ENCODE measurements around the gene MAP2. TPM values are rescaled to one million over a fixed set of nuclear protein-coding genes. Genes with fewer than 3 reads are reported as not detected.

Gene MAP2
- total and polyA plus RNA-seq, 2 of the 8 experiments (the other 6 are each of a cell fraction or from before 2014, with no cell fraction given): 5.9 to 9.4 TPM

DNA sequence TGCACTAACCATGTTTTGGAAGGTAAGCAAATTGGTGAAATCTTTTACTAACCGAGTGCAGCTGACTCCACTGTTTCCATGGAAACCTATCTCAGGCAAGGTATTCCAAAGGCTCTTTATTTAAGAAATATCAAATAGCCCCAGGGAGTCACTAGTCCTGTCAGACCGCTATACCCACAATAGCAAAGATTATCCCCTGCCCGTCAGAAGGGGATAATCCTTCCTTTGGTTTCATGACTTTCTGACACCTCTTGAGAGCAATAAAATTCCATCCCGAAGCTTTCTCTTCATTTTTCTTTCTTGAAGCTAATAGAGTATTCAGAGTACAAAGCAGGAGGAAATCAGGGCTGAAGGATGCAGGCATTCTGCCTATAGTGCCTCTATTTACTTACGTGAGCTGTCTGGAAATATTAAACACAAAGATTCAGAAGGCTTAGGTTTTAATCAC lies 34.7 kb upstream of the MAP2 start:
- peaks cover 0 to 7% of the 10 kb centered on the region in 2 experiments; a peak in 1 of 4 replicates for H3K9me3 ChIP-seq (ENCODE audit: insufficient read depth in 2 of 2, low read depth in 1 of 2, low read length in 1 of 2)
- H3K36me3 ChIP-seq (ENCODE audit: control insufficient read depth in 2 of 4, insufficient read depth in 4 of 4, low read length in 3 of 4): no peaks in the 10 kb centered on the region
- H3K79me2 ChIP-seq (ENCODE audit: control insufficient read depth in 1 of 2, insufficient read depth in 2 of 2, low read length in 2 of 2): no peaks in the 10 kb centered on the region
- H4K5ac ChIP-seq (ENCODE audit: insufficient read length, low read depth, low read length): no peak overlapping the region
- H3K23me2 ChIP-seq (ENCODE audit: low read depth, low read length): no peaks in the 10 kb centered on the region
- H2BK20ac ChIP-seq (ENCODE audit: low read length): no peak overlapping the region
- no peak overlapping the region for H4K91ac ChIP-seq (replicated peaks; ENCODE audit: insufficient read length, low read length)
- H3K4me1 ChIP-seq (replicated peaks in 1 of 4; ENCODE audit: control insufficient read depth in 3 of 4, insufficient read depth in 4 of 4, low read length in 3 of 4): no peaks in the 10 kb centered on the region
- ChIA-PET POLR2A (ENCODE audit: partially characterized antibody) (interaction anchor here (1.3 kb wide), 1 partner anchor 12 kb away, joined by 3 read pairs; no protein-coding TSS in a partner anchor), CTCF (ENCODE audit: partially characterized antibody) (interaction anchor here (0.6 to 1.9 kb wide), 8 partner anchors 9 to 323 kb away, joined by 3 to 5 read pairs (median 4); no protein-coding TSS in a partner anchor)
- no peak for DNase-seq (ENCODE audit: low read depth in 1 of 2, low spot score in 2 of 2)
- H2BK15ac ChIP-seq (ENCODE audit: low read length): no peak overlapping the region
- H3K18ac ChIP-seq (ENCODE audit: extremely low read depth, low read length): no peak overlapping the region
- no peak overlapping the region for H3K4ac ChIP-seq (replicated peaks; ENCODE audit: insufficient read length, low read depth, low read length)
- H3K79me1 ChIP-seq (ENCODE audit: low read depth, low read length): no peaks in the 10 kb centered on the region
- no peak overlapping the region for H2AFZ ChIP-seq (ENCODE audit: low read length)
- H3K4me3 ChIP-seq (ENCODE audit: extremely low read depth in 1 of 4, insufficient read depth in 2 of 4, low read depth in 3 of 4, low read length in 4 of 4): no peak overlapping the region; a peak in 1 of 8 replicates
- no peak overlapping the region for H3K9ac ChIP-seq (replicated peaks in 1 of 4; ENCODE audit: extremely low read depth in 1 of 4, low read depth in 3 of 4, low read length in 3 of 4)
- H2BK12ac ChIP-seq (ENCODE audit: low read depth, low read length): no peak overlapping the region
- WGBS, 2 experiments (ENCODE audit: extremely low coverage in 1 of 2, insufficient coverage in 1 of 2, insufficient read length in 1 of 2, insufficient replicate concordance in 2 of 2, low coverage in 1 of 2, low lambda C conversion rate in 2 of 2, missing lambda C conversion rate in 1 of 2): 80% methylated on average over 5 of the region's 5 CpGs; no CpG with 5 or more reads in 1 of the 2 experiments
- H3K27me3 ChIP-seq (replicated peaks in 1 of 4; ENCODE audit: control insufficient read depth in 3 of 4, extremely low read depth in 1 of 4, insufficient read depth in 3 of 4, low read length in 3 of 4): no peaks in the 10 kb centered on the region
- no peak overlapping the region for H3K27ac ChIP-seq (ENCODE audit: low read depth, low read length)
- no peak overlapping the region for H2BK5ac ChIP-seq (ENCODE audit: low read depth, low read length)
- H2AK5ac ChIP-seq (ENCODE audit: low read depth, low read length): no peak overlapping the region
- no peaks in the 10 kb centered on the region for H4K20me1 ChIP-seq (replicated peaks in 1 of 2; ENCODE audit: control insufficient read depth in 1 of 2, insufficient read depth in 2 of 2, low read length in 2 of 2)
- H3K23ac ChIP-seq (ENCODE audit: insufficient read length): no peak overlapping the region
- H3K56ac ChIP-seq (replicated peaks; ENCODE audit: insufficient read length, low read depth, low read length): no peak overlapping the region
- H4K8ac ChIP-seq (ENCODE audit: extremely low read depth, insufficient read depth, low read length): no peak overlapping the region
- H3K4me2 ChIP-seq (ENCODE audit: insufficient read depth in 1 of 2, low read depth in 2 of 2, low read length in 2 of 2): no peak overlapping the region; a peak in 1 of 4 replicates
- H3K14ac ChIP-seq (ENCODE audit: insufficient read length): no peak overlapping the region
- H2BK120ac ChIP-seq (replicated peaks; ENCODE audit: low read depth, low read length): no peak overlapping the region
- no peak for FAIRE-seq
- TF ChIP-seq SRF (IDR thresholded peaks at IDR 0.05; ENCODE audit: low read depth, low read length) (no peak), ZNF274 (IDR thresholded peaks at IDR 0.05; ENCODE audit: borderline replicate concordance, extremely low read depth, low read length) (no peak), ASH2L (IDR thresholded peaks at IDR 0.05; ENCODE audit: low read length) (no peak), KDM5A (IDR thresholded peaks at IDR 0.05; ENCODE audit: low read length) (no peak), USF2 (IDR thresholded peaks at IDR 0.05; ENCODE audit: low read length) (no peak), SP4 (IDR thresholded peaks at IDR 0.05; ENCODE audit: low read length) (no peak), E2F6 (IDR thresholded peaks at IDR 0.05) (no peak), KDM4A (IDR thresholded peaks at IDR 0.05; ENCODE audit: low read depth, low read length, severe bottlenecking) (no peak), KDM1A (IDR thresholded peaks at IDR 0.05; ENCODE audit: borderline replicate concordance, low read length) (no peak), SIN3A (conservative IDR thresholded peaks at IDR 0.05 in 1 of 2, IDR thresholded peaks at IDR 0.05 in 1 of 2; ENCODE audit: low read depth in 1 of 2, low read length in 2 of 2) (no peak), TAF7 (optimal IDR thresholded peaks at IDR 0.05; ENCODE audit: borderline replicate concordance, low read depth, low read length) (no peak), SUZ12 (IDR thresholded peaks at IDR 0.05; ENCODE audit: low read length) (no peak)

Data from H1 (cell line).